NCI-H1930 (cell line): Measurements from ENCODE around the gene OSBPL10.

ENCODE experiments used
- DNase-seq, 2 experiments: peaks; one replicate each; lab custom pipeline; 2025; lab: John Stamatoyannopoulos, UW

The OSBPL10 gene

GRCh38 chr3:31853580-31853979 lies 127.5 kb downstream of the OSBPL10 start:
- no peak for DNase-seq

GRCh38 chr3:31851278-31851677 lies 129.8 kb downstream of the OSBPL10 start:
- DNase-seq: no peak

- no peak for DNase-seq
These were observed 132.2 kb downstream of the OSBPL10 start for GRCh38 chr3:31848911-31849310.

- no peak for DNase-seq
These were observed 132.8 kb downstream of the OSBPL10 start for GRCh38 chr3:31848163-31848818.

- no peak for DNase-seq
These were observed 133.3 kb downstream of the OSBPL10 start for GRCh38 chr3:31847760-31848159.

- no peak for DNase-seq
These were observed 139.5 kb downstream of the OSBPL10 start for GRCh38 chr3:31841515-31841914.

- DNase-seq: no peak
These were observed 140.8 kb downstream of the OSBPL10 start for GRCh38 chr3:31840252-31840651.

GRCh38 chr3:31839144-31839917 lies 141.7 kb downstream of the OSBPL10 start:
- no peak for DNase-seq

GRCh38 chr3:31836131-31837075 lies 144.7 kb downstream of the OSBPL10 start:
- DNase-seq: no peak

- DNase-seq: no peak
These were observed 147.5 kb downstream of the OSBPL10 start for GRCh38 chr3:31833391-31834190.

GRCh38 chr3:31832551-31832950 lies 148.5 kb downstream of the OSBPL10 start:
- DNase-seq: no peak

GRCh38 chr3:31831591-31831990 lies 149.5 kb downstream of the OSBPL10 start:
- no peak for DNase-seq

- DNase-seq: no peak
These were observed 151.1 kb downstream of the OSBPL10 start for GRCh38 chr3:31829826-31830426.

- no peak for DNase-seq
These were observed 152.1 kb downstream of the OSBPL10 start for GRCh38 chr3:31829010-31829409.

- no peak for DNase-seq
These were observed 153.1 kb downstream of the OSBPL10 start for GRCh38 chr3:31828007-31828406.

GRCh38 chr3:31823184-31823583 lies 157.9 kb downstream of the OSBPL10 start:
- no peak for DNase-seq

- no peak for DNase-seq
These were observed 159.9 kb downstream of the OSBPL10 start for GRCh38 chr3:31821118-31821517.

- no peak for DNase-seq
These were observed 161.6 kb downstream of the OSBPL10 start for GRCh38 chr3:31819441-31819840.

GRCh38 chr3:31817411-31817966 lies 163.6 kb downstream of the OSBPL10 start:
- no peak for DNase-seq

GRCh38 chr3:31815631-31816440 lies 165.2 kb downstream of the OSBPL10 start:
- DNase-seq: no peak
